ENCODE measurements around the gene PDZD7.

The PDZD7 gene

DNA sequence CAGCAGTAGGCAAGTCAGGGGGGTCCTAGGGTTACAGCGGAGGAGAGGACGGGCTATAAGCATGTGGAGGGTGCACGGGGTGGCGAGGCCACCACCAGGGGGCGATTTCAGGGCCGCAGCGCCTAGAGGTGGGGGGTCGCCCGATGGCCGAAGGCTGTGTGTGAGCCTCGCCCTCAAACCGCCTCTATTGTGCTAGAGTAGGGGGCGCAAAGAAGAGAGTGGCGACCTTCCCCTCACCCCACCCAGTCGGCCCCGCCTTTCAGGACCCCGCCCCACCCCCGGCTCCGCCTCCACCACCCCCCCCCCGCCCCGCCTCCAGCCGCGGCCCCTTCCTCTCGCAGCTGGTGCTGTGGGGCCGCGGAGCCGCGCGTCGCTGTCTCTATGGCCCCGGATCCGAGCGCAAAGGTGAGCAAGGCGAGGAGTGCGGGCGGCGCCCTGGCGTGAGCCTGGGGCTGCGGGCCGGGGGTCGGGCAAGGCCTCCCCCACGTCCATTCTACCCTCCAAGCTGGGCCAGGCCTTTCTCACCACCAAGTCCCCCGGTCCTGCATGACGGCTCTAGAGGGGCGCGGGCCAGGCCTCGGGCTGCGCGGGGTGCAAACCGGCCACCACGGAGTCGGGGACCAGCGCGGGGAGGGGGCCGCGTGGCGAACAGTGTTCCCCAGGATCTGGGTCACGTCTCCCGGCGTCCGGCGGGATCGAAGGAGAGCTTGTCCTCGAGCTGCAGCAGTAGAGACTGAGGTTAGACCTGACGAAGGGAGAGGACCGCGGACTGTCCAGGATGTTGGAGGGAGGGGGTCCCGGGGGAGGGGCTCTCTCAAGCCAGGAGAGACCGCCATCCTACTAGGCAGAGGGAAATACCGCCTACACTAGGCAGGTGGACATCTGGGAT lies 61.5 kb downstream of the PDZD7 start, which contains the start of gene SEMA4G:
TSS of gene SEMA4G (plus strand) at position 318 of the 889 bp plus-strand sequence. CDS start 3,409 bp downstream, outside the sequence.
- no peaks in the 10 kb centered on the region for H3K9me3 ChIP-seq (replicated peaks; ENCODE audit: insufficient read depth, low read length)
- no peaks in the 10 kb centered on the region for H3K4me1 ChIP-seq (ENCODE audit: low read length)
- peak; percentile 39 for DNase-seq
- no peaks in the 10 kb centered on the region for H3K9me2 ChIP-seq (replicated peaks; ENCODE audit: insufficient read depth, low read length)
- no peaks in the 10 kb centered on the region for H4K20me1 ChIP-seq (ENCODE audit: insufficient read depth, low read length)
- no peak within 1 kb of the TSS for H3K27ac ChIP-seq (ENCODE audit: low read length)
- peak within 1 kb of the TSS; percentile 62 for H2AFZ ChIP-seq (ENCODE audit: low read length)
- H3K27me3 ChIP-seq (replicated peaks; ENCODE audit: insufficient read depth, low read length): 0 out of 2 replicates have a peak, but pooled peaks cover 3% of the 10 kb centered on the region
- no peaks in the 10 kb centered on the region for H3K36me3 ChIP-seq (replicated peaks; ENCODE audit: insufficient read depth, low read length)
- H3K4me2 ChIP-seq (ENCODE audit: low read depth, low read length): peak within 1 kb of the TSS; percentile 100
- TF ChIP-seq EZH2 (optimal IDR thresholded peaks at IDR 0.05; ENCODE audit: low read depth, low read length): no peak
- TF ChIP-seq, protein P1, sequence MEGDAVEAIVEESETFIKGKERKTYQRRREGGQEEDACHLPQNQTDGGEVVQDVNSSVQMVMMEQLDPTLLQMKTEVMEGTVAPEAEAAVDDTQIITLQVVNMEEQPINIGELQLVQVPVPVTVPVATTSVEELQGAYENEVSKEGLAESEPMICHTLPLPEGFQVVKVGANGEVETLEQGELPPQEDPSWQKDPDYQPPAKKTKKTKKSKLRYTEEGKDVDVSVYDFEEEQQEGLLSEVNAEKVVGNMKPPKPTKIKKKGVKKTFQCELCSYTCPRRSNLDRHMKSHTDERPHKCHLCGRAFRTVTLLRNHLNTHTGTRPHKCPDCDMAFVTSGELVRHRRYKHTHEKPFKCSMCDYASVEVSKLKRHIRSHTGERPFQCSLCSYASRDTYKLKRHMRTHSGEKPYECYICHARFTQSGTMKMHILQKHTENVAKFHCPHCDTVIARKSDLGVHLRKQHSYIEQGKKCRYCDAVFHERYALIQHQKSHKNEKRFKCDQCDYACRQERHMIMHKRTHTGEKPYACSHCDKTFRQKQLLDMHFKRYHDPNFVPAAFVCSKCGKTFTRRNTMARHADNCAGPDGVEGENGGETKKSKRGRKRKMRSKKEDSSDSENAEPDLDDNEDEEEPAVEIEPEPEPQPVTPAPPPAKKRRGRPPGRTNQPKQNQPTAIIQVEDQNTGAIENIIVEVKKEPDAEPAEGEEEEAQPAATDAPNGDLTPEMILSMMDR (IDR thresholded peaks at IDR 0.05; ENCODE audit: low read length): peak; percentile 70
- H3K4me3 ChIP-seq (ENCODE audit: low read length): peak within 1 kb of the TSS; percentile 65
- H3F3A ChIP-seq (ENCODE audit: insufficient read depth, low read length): no peaks in the 10 kb centered on the region; the same call in 1 of the 2 replicates
- H3K9ac ChIP-seq (ENCODE audit: low read length): peak within 1 kb of the TSS; percentile 43; the same call in 1 of the 2 replicates
- H3K79me2 ChIP-seq (ENCODE audit: low read length): no peaks in the 10 kb centered on the region

DNA sequence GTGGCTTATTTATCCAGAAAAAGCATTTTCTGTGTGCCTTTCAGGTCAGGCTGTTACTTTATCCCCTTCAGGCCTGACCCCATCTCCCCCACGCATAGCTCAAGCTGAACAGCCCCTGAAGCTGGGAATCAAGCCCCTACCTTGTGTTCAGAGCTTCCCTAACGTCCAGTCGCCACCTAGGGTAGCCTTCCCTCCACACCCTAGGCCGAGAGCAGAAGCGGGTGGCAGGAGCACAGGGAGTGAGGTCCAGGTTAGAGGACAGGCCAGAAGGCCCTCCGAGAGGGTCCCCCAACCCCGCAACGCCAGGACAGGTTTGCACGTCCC lies 62.1 kb downstream of the PDZD7 start:
- Histone ChIP-seq H4K20me1 (ENCODE audit: insufficient read depth, low read length) (no peaks in the 10 kb centered on the region), H3K4me2 (ENCODE audit: low read depth, low read length) (peak overlapping the region; percentile 100), H3K27ac (ENCODE audit: low read length) (no peak overlapping the region), H3K4me3 (ENCODE audit: low read length) (peak overlapping the region; percentile 65), H3K9me2 (replicated peaks; ENCODE audit: insufficient read depth, low read length) (no peaks in the 10 kb centered on the region), H2AFZ (ENCODE audit: low read length) (peak overlapping the region; percentile 62), H3K9me3 (replicated peaks; ENCODE audit: insufficient read depth, low read length) (no peaks in the 10 kb centered on the region), H3K4me1 (ENCODE audit: low read length) (no peaks in the 10 kb centered on the region), H3F3A (ENCODE audit: insufficient read depth, low read length) (no peaks in the 10 kb centered on the region; the same call in 1 of the 2 replicates), H3K9ac (ENCODE audit: low read length) (peak overlapping the region; percentile 43; the same call in 1 of the 2 replicates), H3K36me3 (replicated peaks; ENCODE audit: insufficient read depth, low read length) (no peaks in the 10 kb centered on the region), H3K27me3 (replicated peaks; ENCODE audit: insufficient read depth, low read length) (0 out of 2 replicates have a peak, but pooled peaks cover 3% of the 10 kb centered on the region), H3K79me2 (ENCODE audit: low read length) (no peaks in the 10 kb centered on the region)
- TF ChIP-seq EZH2 (optimal IDR thresholded peaks at IDR 0.05; ENCODE audit: low read depth, low read length) (no peak), EZH2phosphoT487 (IDR thresholded peaks at IDR 0.05; ENCODE audit: low read length) (no peak)
- TF ChIP-seq, protein P1 (IDR thresholded peaks at IDR 0.05; ENCODE audit: low read length): no peak
- DNase-seq: no peak

DNA sequence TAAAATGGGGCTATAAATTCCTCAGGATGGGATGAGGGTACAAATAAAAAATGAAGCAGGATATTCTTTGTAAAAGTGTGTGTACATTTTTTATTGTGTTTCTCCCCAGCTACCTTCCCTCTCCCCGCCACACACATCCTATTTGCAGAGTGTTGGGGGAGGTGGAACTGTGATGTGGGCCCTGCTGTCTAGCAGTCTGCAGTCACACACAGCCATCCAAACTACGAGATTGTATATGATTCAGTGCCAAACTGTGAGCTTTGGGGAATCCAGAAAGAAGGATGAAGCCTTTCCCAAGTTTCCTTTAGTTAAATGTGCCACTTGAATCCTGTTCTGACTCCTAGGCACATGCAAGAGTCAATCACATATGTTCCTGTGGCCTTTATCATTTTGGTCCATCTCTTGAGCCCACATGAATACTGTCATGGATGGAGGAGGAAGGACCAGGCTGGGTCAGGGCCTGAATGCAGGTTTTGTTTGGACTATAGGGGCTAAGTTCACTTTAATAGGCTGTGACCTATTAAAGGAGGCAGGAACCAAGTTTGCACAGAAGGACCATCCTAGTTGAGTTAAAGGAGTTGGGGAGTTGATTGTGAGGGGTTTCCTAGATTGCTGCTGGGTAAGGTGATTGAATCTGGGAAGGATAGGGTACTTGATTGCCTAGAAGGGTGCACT lies 62.7 kb downstream of the PDZD7 start:
- H3K27me3 ChIP-seq (replicated peaks; ENCODE audit: insufficient read depth, low read length): 0 out of 2 replicates have a peak, but pooled peaks cover 3% of the 10 kb centered on the region
- no peak overlapping the region for H2AFZ ChIP-seq (ENCODE audit: low read length)
- H3K79me2 ChIP-seq (ENCODE audit: low read length): no peaks in the 10 kb centered on the region
- no peaks in the 10 kb centered on the region for H3K9me2 ChIP-seq (replicated peaks; ENCODE audit: insufficient read depth, low read length)
- H4K20me1 ChIP-seq (ENCODE audit: insufficient read depth, low read length): no peaks in the 10 kb centered on the region
- no peak overlapping the region for H3K27ac ChIP-seq (ENCODE audit: low read length)
- no peaks in the 10 kb centered on the region for H3K36me3 ChIP-seq (replicated peaks; ENCODE audit: insufficient read depth, low read length)
- no peak for TF ChIP-seq EZH2 (optimal IDR thresholded peaks at IDR 0.05; ENCODE audit: low read depth, low read length)
- H3K4me1 ChIP-seq (ENCODE audit: low read length): no peaks in the 10 kb centered on the region
- H3K9ac ChIP-seq (ENCODE audit: low read length): no peak overlapping the region; the same call in 1 of the 2 replicates
- peak overlapping the region; percentile 100; the same call in 1 of the 2 replicates for H3K4me2 ChIP-seq (ENCODE audit: low read depth, low read length)
- no peak for DNase-seq
- no peaks in the 10 kb centered on the region for H3K9me3 ChIP-seq (replicated peaks; ENCODE audit: insufficient read depth, low read length)
- H3K4me3 ChIP-seq (ENCODE audit: low read length): no peak overlapping the region
- no peaks in the 10 kb centered on the region; the same call in 1 of the 2 replicates for H3F3A ChIP-seq (ENCODE audit: insufficient read depth, low read length)
